SK-N-MC (cell line): ENCODE results near the gene TMEM150C.
"Not testable (repeated sequence)": the region's sequence is repeated elsewhere in the genome, so short reads cannot be mapped to it uniquely, and the experiment has no call there.

Source experiments
- DNase-seq: peaks from one replicate; pipeline ENCODE4 v3.0.0-alpha.2; 2011; ENCODE audit warnings: low read depth, low spot score
- H3K27ac ChIP-seq: fragments of 200-600 bp; sonication (generic); 2 replicates; pipeline ENCODE4 v1.5.1; 2016; ENCODE audit warnings: mixed run types
- H3K36me3 ChIP-seq: fragments of 200-600 bp; sonication (generic); 2 replicates; pipeline ENCODE4 v1.6.1; 2017; ENCODE audit warnings: antibody characterized with exemption, low read length, mixed read lengths; ENCODE audit not compliant: insufficient read depth
- H3K4me3 ChIP-seq: fragments of 200-600 bp; sonication (generic); 2 replicates; pipeline ENCODE4 v1.5.1; 2016
- H3K9ac ChIP-seq: fragments of 200-600 bp; sonication (generic); 2 replicates; pipeline ENCODE4 v1.8.0; 2017; ENCODE audit warnings: mixed run types, mixed read lengths; ENCODE audit not compliant: insufficient read length
- H3K9me3 ChIP-seq: fragments of 200-600 bp; sonication (generic); 2 replicates; pipeline ENCODE4 v1.6.1; 2017; ENCODE audit warnings: low read depth, mild to moderate bottlenecking, antibody characterized with exemption, low read length, moderate library complexity, mixed read lengths
- EZH2 ChIP-seq: fragments of 200-600 bp; sonication (generic); IDR thresholded peaks from one replicate; pipeline ENCODE4 v1.6.1; 2017; ENCODE audit warnings: antibody characterized with exemption
- FOXP2 ChIP-seq: optimal IDR thresholded peaks from 2 replicates; pipeline ENCODE3; 2011; ENCODE audit warnings: mild to moderate bottlenecking, moderate library complexity; ENCODE audit not compliant: insufficient read depth; ENCODE audit errors: extremely low read length, control extremely low read depth
- POLR2AphosphoS5 ChIP-seq: IDR thresholded peaks from 2 replicates; pipeline ENCODE4 v1.6.1; 2012; ENCODE audit warnings: mild to moderate bottlenecking, low read depth, low read length, borderline replicate concordance

The TMEM150C gene

GRCh38 chr4:82489076-82489475 is 72.7 kb downstream of the TMEM150C start:
- H3K4me3 ChIP-seq = no peak overlapping the region
- no peak overlapping the region for H3K9ac ChIP-seq
- H3K36me3 ChIP-seq = peaks cover 6% of the 10 kb centered on the region; the same call in 1 of the 2 replicates
- TF ChIP-seq EZH2 = no peak
- TF ChIP-seq FOXP2 = no peak
- TF ChIP-seq POLR2AphosphoS5 = no peak
- DNase-seq = no peak
- no peak overlapping the region for H3K27ac ChIP-seq
- H3K9me3 ChIP-seq = no peaks in the 10 kb centered on the region

DNA sequence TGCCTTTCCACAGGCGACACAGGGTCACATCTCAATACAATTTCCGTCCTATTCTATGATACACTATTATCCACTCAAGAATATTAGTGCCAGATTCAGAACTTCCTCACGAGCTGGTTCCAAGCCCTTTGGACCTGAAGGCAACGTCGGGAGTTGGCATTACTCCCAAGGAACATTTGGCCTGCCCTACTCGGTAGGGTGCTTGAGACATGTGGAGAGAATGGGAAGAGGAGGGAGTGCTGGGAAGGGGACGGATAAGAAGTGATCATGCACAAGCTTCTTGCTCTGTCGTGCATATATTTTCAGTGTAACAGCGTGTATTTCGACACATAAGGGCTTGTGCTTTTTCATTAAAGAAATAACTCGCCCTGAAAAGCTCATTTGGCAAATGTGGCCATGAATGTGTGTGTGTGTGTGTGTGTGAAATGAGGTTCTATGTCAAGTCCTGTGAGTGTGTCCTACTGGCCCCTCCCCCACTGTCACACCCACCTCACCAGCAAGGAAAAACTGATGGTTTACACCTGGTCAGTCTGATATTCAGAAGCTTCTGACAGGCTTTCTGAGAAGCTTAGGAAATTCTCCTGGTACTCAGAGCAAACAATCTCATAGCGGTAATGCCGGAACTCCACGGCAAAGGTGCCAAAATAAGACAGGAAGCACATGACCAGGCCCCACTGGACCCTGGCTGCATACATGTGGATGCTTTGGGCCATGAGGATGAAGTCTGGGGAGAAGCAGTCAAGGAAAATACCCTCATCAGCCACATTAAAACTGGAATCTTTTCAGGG is 76.6 kb downstream of the TMEM150C start:
- H3K9me3 ChIP-seq = no peaks in the 10 kb centered on the region
- H3K36me3 ChIP-seq = peaks cover 12% of the 10 kb centered on the region
- H3K9ac ChIP-seq = no peak overlapping the region
- TF ChIP-seq FOXP2 (no peak), POLR2AphosphoS5 (no peak), EZH2 (no peak)
- no peak overlapping the region for H3K27ac ChIP-seq
- H3K4me3 ChIP-seq = no peak overlapping the region
- DNase-seq = no peak

GRCh38 chr4:82482387-82482786 is 79.4 kb downstream of the TMEM150C start:
- H3K9me3 ChIP-seq = no peaks in the 10 kb centered on the region
- DNase-seq = no peak
- H3K27ac ChIP-seq = no peak overlapping the region
- TF ChIP-seq FOXP2 (no peak), POLR2AphosphoS5 (no peak), EZH2 (no peak)
- no peak overlapping the region for H3K4me3 ChIP-seq
- H3K36me3 ChIP-seq = peaks cover 25% of the 10 kb centered on the region
- no peak overlapping the region for H3K9ac ChIP-seq

- Histone ChIP-seq H3K9ac (no peak overlapping the region), H3K4me3 (no peak overlapping the region), H3K27ac (no peak overlapping the region), H3K9me3 (no peaks in the 10 kb centered on the region), H3K36me3 (peaks cover 25% of the 10 kb centered on the region)
- DNase-seq = no peak
- TF ChIP-seq POLR2AphosphoS5 = no peak
- TF ChIP-seq EZH2 = no peak
- no peak for TF ChIP-seq FOXP2
Measured at GRCh38 chr4:82481506-82481840, 80.3 kb downstream of the TMEM150C start.

- TF ChIP-seq POLR2AphosphoS5 = no peak
- no peak for TF ChIP-seq FOXP2
- TF ChIP-seq EZH2 = no peak
- H3K27ac ChIP-seq = no peak overlapping the region
- DNase-seq = no peak
- no peaks in the 10 kb centered on the region for H3K9me3 ChIP-seq
- H3K9ac ChIP-seq = no peak overlapping the region
- H3K36me3 ChIP-seq = peaks cover 25% of the 10 kb centered on the region
- H3K4me3 ChIP-seq = no peak overlapping the region
Measured at GRCh38 chr4:82480771-82481505, 80.8 kb downstream of the TMEM150C start.

DNA sequence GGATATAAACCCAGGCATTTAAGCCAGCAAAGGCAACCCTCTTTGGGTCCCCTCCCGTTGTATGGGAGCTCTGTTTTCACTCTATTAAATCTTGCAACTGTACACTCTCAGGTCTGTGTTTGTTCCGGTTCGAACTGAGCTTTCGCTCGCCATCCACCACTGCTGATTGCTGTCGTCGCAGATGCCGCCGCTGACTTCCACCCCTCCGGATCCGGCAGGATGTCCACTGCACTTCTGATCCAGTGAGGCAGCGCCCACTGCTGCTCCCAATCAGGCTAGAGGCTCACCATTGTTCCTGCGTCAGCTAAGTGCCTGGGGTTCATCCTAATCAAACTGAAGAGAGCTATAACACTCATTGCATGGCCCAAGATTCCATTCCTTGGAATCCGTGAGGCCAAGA is 82.2 kb downstream of the TMEM150C start:
- H3K9me3 ChIP-seq = no peaks in the 10 kb centered on the region
- peaks cover 20% of the 10 kb centered on the region for H3K36me3 ChIP-seq
- no peak for DNase-seq
- H3K9ac ChIP-seq = no peak overlapping the region
- no peak overlapping the region for H3K4me3 ChIP-seq
- TF ChIP-seq EZH2 (no peak), FOXP2 (no peak), POLR2AphosphoS5 (no peak)
- no peak overlapping the region for H3K27ac ChIP-seq

DNA sequence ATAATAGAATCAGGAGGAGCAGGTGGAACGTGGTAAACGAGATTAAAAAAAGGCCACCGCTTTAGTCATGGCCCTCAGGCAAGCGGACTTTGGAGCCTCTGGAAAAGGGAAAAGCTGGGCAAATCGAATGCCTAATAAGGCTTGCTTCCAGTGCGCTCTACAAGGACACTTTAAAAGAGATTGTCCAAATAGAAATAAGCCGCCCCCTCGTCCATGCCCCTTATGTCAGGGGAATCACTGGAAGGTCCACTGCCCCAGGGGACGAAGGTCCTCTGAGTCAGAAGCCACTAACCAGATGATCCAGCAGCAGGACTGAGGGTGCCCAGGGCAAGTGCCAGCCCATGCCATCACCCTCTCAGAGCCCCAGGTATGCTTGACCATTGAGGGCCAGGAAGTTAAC is 84.3 kb downstream of the TMEM150C start:
- not testable (repeated sequence) for H3K9ac ChIP-seq, H3K27ac ChIP-seq, H3K4me3 ChIP-seq, DNase-seq, H3K9me3 ChIP-seq
- H3K36me3 ChIP-seq = peaks cover 17% of the 10 kb centered on the region

- H3K9ac ChIP-seq, DNase-seq, H3K27ac ChIP-seq, H3K9me3 ChIP-seq, H3K4me3 ChIP-seq: not testable (repeated sequence)
- H3K36me3 ChIP-seq = peaks cover 13% of the 10 kb centered on the region; the same call in 1 of the 2 replicates
Measured at GRCh38 chr4:82475931-82476330, 85.9 kb downstream of the TMEM150C start.
